Muscle layer of colon (tissue), 2 donors: ENCODE data around the gene ROS1.
"Not testable (repeated sequence)": the region's sequence is repeated elsewhere in the genome, so short reads cannot be mapped to it uniquely, and the experiment has no call there.

Source experiments
- H3K27ac ChIP-seq: one replicate; pipeline ENCODE4 v1.7.0; 2013; ENCODE audit warnings: low read depth, mild to moderate bottlenecking, low read length, moderate library complexity
- H3K27me3 ChIP-seq, 2 donors: one replicate each; pipeline ENCODE4 v1.7.0; 2013; ENCODE audit warnings: low read length in 2 of 2, mild to moderate bottlenecking in 2 of 2; ENCODE audit not compliant: insufficient read depth in 2 of 2, control insufficient read depth in 1 of 2
- H3K36me3 ChIP-seq: one replicate; pipeline ENCODE4 v1.7.0; 2013; ENCODE audit warnings: mild to moderate bottlenecking, low read length; ENCODE audit not compliant: insufficient read depth
- H3K4me1 ChIP-seq: one replicate; pipeline ENCODE4 v1.7.0; 2013; ENCODE audit warnings: mild to moderate bottlenecking, low read length; ENCODE audit not compliant: insufficient read depth
- H3K4me3 ChIP-seq, 2 donors: one replicate each; pipeline ENCODE4 v1.7.0; 2013; ENCODE audit warnings: low read length in 2 of 2, low read depth in 1 of 2, mild to moderate bottlenecking in 1 of 2, moderate library complexity in 1 of 2
- H3K9ac ChIP-seq: one replicate; pipeline ENCODE4 v1.7.0; 2013; ENCODE audit warnings: low read length
- H3K9me3 ChIP-seq: one replicate; pipeline ENCODE4 v1.7.0; 2013; ENCODE audit warnings: mild to moderate bottlenecking, low read length
- donor health status: abdominal sarcoma.
- donor health status: Adenocarcinoma of cecum.

ROS1 gene

GRCh38 chr6:117373211-117373813, 52.4 kb downstream of the ROS1 start:
- H3K9ac ChIP-seq = no peak overlapping the region
- H3K9me3 ChIP-seq = peaks cover 4% of the 10 kb centered on the region
- H3K4me3 ChIP-seq = no peak overlapping the region
- H3K27me3 ChIP-seq = no peaks in the 10 kb centered on the region
- no peaks in the 10 kb centered on the region for H3K4me1 ChIP-seq
- H3K27ac ChIP-seq = no peak overlapping the region
- no peaks in the 10 kb centered on the region for H3K36me3 ChIP-seq

GRCh38 chr6:117372289-117372688, 53.5 kb downstream of the ROS1 start:
- not testable (repeated sequence) for H3K36me3 ChIP-seq, H3K27ac ChIP-seq, H3K4me3 ChIP-seq, H3K4me1 ChIP-seq, H3K9me3 ChIP-seq, H3K27me3 ChIP-seq, H3K9ac ChIP-seq

DNA sequence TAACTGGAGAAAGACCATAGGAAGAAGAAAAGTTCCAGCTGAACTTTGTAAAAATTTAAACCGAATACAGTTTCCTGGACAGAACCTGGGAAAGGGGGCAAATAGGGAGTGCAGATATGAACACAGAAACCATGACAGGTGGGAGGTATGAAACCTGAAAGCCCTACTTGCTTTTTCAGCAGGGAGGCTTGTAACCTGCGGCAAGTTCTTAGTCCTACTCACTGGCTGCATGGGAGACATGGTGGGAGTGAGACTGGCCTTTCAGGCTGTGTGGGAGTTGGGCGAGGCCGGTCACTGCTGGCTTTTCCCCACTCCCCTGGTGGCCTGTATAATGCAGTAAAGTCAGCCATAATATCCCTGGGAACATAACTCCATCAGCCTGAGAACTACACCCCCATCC, 54.2 kb downstream of the ROS1 start:
- H3K4me3 ChIP-seq = no peak overlapping the region
- no peaks in the 10 kb centered on the region for H3K4me1 ChIP-seq
- H3K27me3 ChIP-seq = no peaks in the 10 kb centered on the region
- no peaks in the 10 kb centered on the region for H3K36me3 ChIP-seq
- H3K27ac ChIP-seq = no peak overlapping the region
- peaks cover 4% of the 10 kb centered on the region for H3K9me3 ChIP-seq
- no peak overlapping the region for H3K9ac ChIP-seq

- Histone ChIP-seq H3K4me3 (no peak overlapping the region), H3K9ac (no peak overlapping the region), H3K27ac (no peak overlapping the region), H3K4me1 (no peaks in the 10 kb centered on the region), H3K36me3 (no peaks in the 10 kb centered on the region), H3K27me3 (no peaks in the 10 kb centered on the region), H3K9me3 (no peaks in the 10 kb centered on the region)
Observed at GRCh38 chr6:117359581-117359980, 66.2 kb downstream of the ROS1 start.

DNA sequence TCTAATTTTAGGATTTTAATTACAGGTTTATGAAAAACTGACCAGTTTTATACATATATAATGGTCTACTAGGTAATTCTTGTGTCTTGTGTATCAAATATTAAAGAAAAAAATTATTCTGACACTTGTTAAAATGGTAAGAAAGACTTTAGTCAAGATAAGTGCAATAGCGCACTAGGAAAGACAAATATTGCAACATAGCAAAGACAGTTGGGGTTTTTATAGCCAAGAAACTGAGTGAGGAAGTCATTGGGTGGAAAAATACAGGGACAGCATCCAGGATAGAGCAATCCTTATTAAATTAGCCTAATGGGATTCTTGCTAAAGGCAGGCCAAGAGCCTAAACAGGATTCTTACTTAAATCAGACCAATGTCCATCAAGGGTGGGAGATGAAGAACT, 71.1 kb downstream of the ROS1 start:
- Histone ChIP-seq H3K9ac (no peak overlapping the region), H3K27ac (no peak overlapping the region), H3K36me3 (no peaks in the 10 kb centered on the region), H3K4me3 (no peak overlapping the region), H3K4me1 (no peaks in the 10 kb centered on the region), H3K27me3 (no peaks in the 10 kb centered on the region), H3K9me3 (no peaks in the 10 kb centered on the region)

GRCh38 chr6:117352466-117353081, 73.2 kb downstream of the ROS1 start:
- no peaks in the 10 kb centered on the region for H3K4me1 ChIP-seq

GRCh38 chr6:117351521-117351920, 74.2 kb downstream of the ROS1 start:
- H3K9ac ChIP-seq = no peak overlapping the region
- H3K4me3 ChIP-seq = no peak overlapping the region
- no peaks in the 10 kb centered on the region for H3K36me3 ChIP-seq
- H3K4me1 ChIP-seq = no peaks in the 10 kb centered on the region
- no peak overlapping the region for H3K27ac ChIP-seq
- H3K9me3 ChIP-seq = no peaks in the 10 kb centered on the region
- H3K27me3 ChIP-seq = no peaks in the 10 kb centered on the region

More at GRCh38 chr6:117352466-117353081, 73.2 kb downstream of the ROS1 start:
- Histone ChIP-seq H3K27ac (no peak overlapping the region), H3K36me3 (no peaks in the 10 kb centered on the region), H3K4me3 (no peak overlapping the region), H3K9ac (no peak overlapping the region), H3K27me3 (no peaks in the 10 kb centered on the region), H3K9me3 (no peaks in the 10 kb centered on the region)

- no peak overlapping the region for H3K4me3 ChIP-seq
- no peaks in the 10 kb centered on the region for H3K36me3 ChIP-seq
- H3K4me1 ChIP-seq = no peaks in the 10 kb centered on the region
- H3K9ac ChIP-seq = no peak overlapping the region
- no peak overlapping the region for H3K27ac ChIP-seq
- no peaks in the 10 kb centered on the region for H3K27me3 ChIP-seq
- H3K9me3 ChIP-seq = no peaks in the 10 kb centered on the region
Observed at GRCh38 chr6:117346142-117346930, 79.4 kb downstream of the ROS1 start.

DNA sequence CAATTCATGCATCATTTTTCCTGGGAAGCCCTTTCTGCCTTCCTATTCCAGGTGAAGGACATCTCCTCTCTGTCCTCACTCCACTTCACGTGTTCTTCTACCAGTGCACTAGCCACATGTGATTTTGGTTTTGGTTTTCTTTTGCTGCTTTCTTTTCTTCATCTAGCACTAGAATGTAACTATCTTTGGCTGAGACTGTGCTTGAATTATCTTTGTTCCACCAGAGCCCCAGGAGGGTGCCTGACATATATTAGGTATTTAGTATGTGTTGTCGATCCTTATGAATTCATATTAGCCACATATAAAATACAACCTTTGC, 80.5 kb downstream of the ROS1 start:
- Histone ChIP-seq H3K9ac (no peak overlapping the region), H3K4me1 (no peaks in the 10 kb centered on the region), H3K9me3 (no peaks in the 10 kb centered on the region), H3K36me3 (no peaks in the 10 kb centered on the region), H3K4me3 (no peak overlapping the region), H3K27ac (no peak overlapping the region), H3K27me3 (no peaks in the 10 kb centered on the region)

DNA sequence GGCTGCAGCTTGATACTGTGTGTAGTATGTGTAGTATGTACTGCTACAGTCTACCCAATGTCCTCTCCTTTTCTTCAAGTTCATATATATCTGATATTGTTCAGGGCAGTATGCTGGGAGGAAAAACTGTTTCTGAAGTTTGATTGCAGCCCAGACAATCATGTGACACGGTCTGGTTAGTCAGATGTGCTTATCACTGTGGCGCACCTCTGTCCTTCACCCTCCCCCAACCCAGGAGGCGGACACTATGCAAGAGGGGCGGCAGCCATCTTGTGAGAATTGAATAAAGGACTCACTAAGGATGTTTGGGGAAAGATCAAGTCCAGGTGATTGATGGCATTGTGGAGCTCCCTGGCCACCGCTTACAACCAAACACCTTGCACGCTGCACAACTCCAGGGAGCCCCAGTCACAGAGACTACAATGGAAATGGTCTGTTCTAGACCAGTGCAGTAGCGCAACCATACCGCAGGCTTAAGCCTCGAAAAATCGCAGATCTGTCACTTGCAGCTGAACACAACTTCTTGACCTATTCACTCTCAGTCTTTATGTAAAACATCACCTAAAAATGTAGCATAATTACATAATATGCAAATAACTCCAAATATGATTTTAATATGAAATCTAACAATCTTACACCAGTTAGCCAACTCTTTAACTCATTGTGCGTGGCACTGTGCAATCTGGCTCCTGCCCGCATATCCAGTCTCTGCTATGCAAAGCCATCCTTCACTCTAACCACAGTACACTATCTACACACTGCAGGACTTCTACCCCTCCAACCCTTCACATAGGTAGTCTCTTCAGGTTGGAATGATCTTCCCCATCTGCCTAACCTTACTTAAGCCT, 81.1 kb downstream of the ROS1 start:
- Histone ChIP-seq H3K4me1 (no peaks in the 10 kb centered on the region), H3K4me3 (no peak overlapping the region), H3K27ac (no peak overlapping the region), H3K9me3 (no peaks in the 10 kb centered on the region), H3K27me3 (no peaks in the 10 kb centered on the region), H3K36me3 (no peaks in the 10 kb centered on the region), H3K9ac (no peak overlapping the region)

DNA sequence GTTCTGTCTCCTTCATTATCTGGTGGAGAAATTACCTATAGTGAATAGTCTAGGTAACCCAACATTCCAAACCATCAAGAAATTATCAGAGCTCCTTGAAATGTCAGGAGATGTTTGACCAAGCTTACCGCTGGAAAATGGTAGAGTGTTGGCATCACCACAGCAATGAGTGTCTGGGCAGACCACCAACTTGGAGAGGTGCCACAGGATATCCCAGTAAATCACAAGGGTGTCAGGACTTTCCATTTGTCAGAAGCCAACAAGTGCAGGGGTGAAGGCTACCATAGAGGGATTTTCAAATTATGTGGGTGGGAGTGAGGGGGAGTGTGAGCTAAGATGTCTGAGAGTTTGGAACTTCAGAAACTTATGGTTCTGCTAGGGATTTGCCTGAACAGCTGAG, 87.2 kb downstream of the ROS1 start:
- Histone ChIP-seq H3K27ac (no peak overlapping the region), H3K4me3 (no peak overlapping the region), H3K4me1 (no peaks in the 10 kb centered on the region), H3K9ac (no peak overlapping the region), H3K36me3 (no peaks in the 10 kb centered on the region), H3K9me3 (no peaks in the 10 kb centered on the region), H3K27me3 (no peaks in the 10 kb centered on the region)
